Prostate gland (tissue), 2 donors: ENCODE data around the gene ITGA2B. TPM values are rescaled to one million over a fixed set of nuclear protein-coding genes. Genes with fewer than 3 reads are reported as not detected.
A peak's percentile ranks its signal among the peaks of the same experiment; 100 is the strongest.
"Not testable (repeated sequence)": the region's sequence is repeated elsewhere in the genome, so short reads cannot be mapped to it uniquely, and the experiment has no call there.

Experiments used
- DNase-seq: peaks from one replicate; pipeline ENCODE4 v3.0.0-alpha.2; 2019; ENCODE audit warnings: low spot score
- H3K27ac ChIP-seq, 2 donors: fragments of 200-600 bp; sonication (generic); 2 replicates each; pipeline ENCODE4 v1.5.1; 2017 to 2019
- H3K27me3 ChIP-seq: fragments of 200-600 bp; sonication (generic); replicated peaks from 2 replicates; pipeline ENCODE4 v1.5.1; 2019; ENCODE audit not compliant: insufficient read depth
- H3K36me3 ChIP-seq, 2 donors: fragments of 200-600 bp; sonication (generic); 1 replicate in 1 of 2; 2 replicates in 1 of 2; pipeline versions ENCODE4 v1.5.1 to v1.8.1; 2017 to 2019
- H3K4me1 ChIP-seq: fragments of 200-600 bp; sonication (generic); replicated peaks from 2 replicates; pipeline ENCODE4 v1.5.1; 2019
- H3K4me3 ChIP-seq, 2 donors: fragments of 200-600 bp; sonication (generic); 2 replicates each; pipeline ENCODE4 v1.5.1; 2017 to 2019
- H3K9me3 ChIP-seq: fragments of 200-600 bp; sonication (generic); 2 replicates; pipeline ENCODE4 v1.5.1; 2017
- POLR2A ChIP-seq: fragments of 450-650 bp; IDR thresholded peaks from one replicate; pipeline ENCODE4 v1.6.1; 2016; ENCODE audit warnings: antibody characterized with exemption, mild to moderate bottlenecking
- POLR2AphosphoS5 ChIP-seq: sonication (generic); formaldehyde crosslinking; IDR thresholded peaks from one replicate; pipeline ENCODE4 v1.6.1; 2017; ENCODE audit warnings: antibody characterized with exemption
- WGBS: methylation state at CpG from one replicate; pipeline ENCODE4 v1.1.5; 2018; 5-methylcytosine and 5-hydroxymethylcytosine counted together
- intact Hi-C: fragments of 100-400 bp; cut with DNase I; formaldehyde crosslinking; loops from one replicate; pipeline ENCODE4 v1.14.2; 2022
- total RNA-seq, 2 donors: library from RNA; depleted of rRNA; stranded (reverse); fragments of >200 nt; gene quantifications; one replicate each; pipeline ENCODE4 v1.1.0, GENCODE V29; 2016
- TF ChIP-seq, protein P1 (sequence below), 4 experiments: fragments of 200-600 bp in 2 of 4; fragments of 450-650 bp in 2 of 4; sonication (generic) in 2 of 4; IDR thresholded peaks; 1 replicate in 3 of 4; 2 replicates in 1 of 4; pipeline ENCODE4 v1.5.1; 2016 to 2019; ENCODE audit warnings: antibody characterized with exemption in 4 of 4, mild to moderate bottlenecking in 2 of 4, moderate library complexity in 2 of 4

ITGA2B gene
- total RNA-seq, 2 donors from 2014 or later, result 0.27 to 0.68 TPM

DNA sequence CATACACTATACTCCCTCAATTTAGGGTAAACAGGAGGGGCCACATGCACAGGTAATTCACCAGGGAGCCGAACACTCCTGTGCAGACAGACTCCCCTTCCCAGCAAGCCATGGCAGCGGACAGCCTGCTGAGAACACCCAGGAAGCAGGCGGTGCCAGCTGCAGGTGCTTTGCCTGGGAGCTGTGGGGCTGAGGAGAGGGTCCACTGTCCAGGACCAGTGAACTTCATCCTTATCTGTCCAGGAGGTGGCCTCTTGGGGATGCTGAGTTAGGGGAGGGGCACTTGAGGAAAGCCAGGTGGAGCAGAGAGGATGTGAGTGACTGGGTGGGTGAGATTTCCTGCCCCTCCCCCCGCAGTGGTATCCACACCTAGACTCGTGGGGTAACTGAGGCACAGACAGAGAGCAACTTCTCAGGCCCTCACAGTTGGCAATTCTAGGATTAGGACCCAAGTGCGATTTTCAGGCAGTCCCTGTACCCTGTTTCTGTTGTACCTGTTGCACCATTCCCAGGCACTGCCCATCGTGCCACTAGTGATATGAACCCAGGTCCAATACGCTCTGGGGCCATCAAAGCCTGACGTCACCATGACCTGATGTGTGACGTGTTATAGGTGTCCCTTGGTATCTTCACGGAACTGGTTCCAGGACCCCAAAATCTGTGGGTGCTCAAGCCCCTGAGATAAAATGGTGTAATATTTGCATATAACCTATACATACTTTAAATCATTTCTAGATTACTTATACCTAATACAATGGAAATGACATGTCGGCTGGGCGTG is 43.2 kb downstream of the ITGA2B start:
- intact Hi-C loops, result loop anchor here (5.0 kb wide), 1 partner anchor 134 kb away; no protein-coding TSS in a partner anchor
- peak overlapping the region; percentile 76 to 78 for H3K4me3 ChIP-seq

DNA sequence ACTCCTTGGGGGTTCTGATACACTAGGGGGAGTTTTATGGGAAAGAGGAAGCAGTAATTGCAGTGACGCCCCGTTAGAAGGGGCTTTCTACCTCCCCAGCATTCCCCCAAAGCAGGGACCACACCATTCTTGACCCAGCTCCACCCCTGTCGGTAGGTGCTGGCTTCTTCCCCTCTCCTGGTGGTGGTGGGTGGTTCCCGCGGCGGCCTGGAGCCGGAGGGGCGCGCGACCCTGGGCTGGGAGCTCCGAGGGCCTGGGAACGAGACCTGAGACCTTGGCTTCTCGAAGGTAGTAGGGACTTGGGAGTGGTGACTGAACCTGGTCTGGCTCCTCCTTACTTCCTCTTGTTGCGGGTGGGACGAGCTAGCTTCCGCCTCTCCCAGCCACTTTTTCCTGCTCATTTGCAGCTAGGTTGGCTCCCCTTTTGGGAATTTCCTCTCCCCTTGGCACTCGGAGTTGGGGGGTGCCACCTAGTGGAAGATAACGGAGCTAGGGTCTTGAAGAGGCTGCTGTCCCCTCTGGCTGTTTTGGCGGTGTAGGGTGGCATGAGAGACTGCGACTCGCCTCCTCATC is 43.9 kb downstream of the ITGA2B start:
- Histone ChIP-seq H3K27me3 (no peaks in the 10 kb centered on the region), H3K27ac (peak overlapping the region; percentile 79 to 84), H3K36me3 (peaks cover 0 to 4% of the 10 kb centered on the region in 2 donors), H3K4me1 (no peaks in the 10 kb centered on the region), H3K4me3 (peak overlapping the region; percentile 76 to 78), H3K9me3 (no peaks in the 10 kb centered on the region)
- intact Hi-C loops, result loop anchor here (2.0 to 5.0 kb wide), 2 partner anchors 21 to 133 kb away; partner anchors contain the start of gene SLC25A39
- TF ChIP-seq POLR2AphosphoS5, result no peak
- TF ChIP-seq, protein P1, sequence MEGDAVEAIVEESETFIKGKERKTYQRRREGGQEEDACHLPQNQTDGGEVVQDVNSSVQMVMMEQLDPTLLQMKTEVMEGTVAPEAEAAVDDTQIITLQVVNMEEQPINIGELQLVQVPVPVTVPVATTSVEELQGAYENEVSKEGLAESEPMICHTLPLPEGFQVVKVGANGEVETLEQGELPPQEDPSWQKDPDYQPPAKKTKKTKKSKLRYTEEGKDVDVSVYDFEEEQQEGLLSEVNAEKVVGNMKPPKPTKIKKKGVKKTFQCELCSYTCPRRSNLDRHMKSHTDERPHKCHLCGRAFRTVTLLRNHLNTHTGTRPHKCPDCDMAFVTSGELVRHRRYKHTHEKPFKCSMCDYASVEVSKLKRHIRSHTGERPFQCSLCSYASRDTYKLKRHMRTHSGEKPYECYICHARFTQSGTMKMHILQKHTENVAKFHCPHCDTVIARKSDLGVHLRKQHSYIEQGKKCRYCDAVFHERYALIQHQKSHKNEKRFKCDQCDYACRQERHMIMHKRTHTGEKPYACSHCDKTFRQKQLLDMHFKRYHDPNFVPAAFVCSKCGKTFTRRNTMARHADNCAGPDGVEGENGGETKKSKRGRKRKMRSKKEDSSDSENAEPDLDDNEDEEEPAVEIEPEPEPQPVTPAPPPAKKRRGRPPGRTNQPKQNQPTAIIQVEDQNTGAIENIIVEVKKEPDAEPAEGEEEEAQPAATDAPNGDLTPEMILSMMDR (IDR thresholded peaks at IDR 0.05), result peak in 3 of 4 experiments; percentile 28 to 42 (median 34)
- DNase-seq, result peak; percentile 51
- WGBS, result under 1% methylated on average over 21 of the region's 21 CpGs

More for the DNA sequence above, 43.2 kb downstream of the ITGA2B start:
- Histone ChIP-seq H3K9me3 (no peaks in the 10 kb centered on the region), H3K27me3 (no peaks in the 10 kb centered on the region), H3K4me1 (no peaks in the 10 kb centered on the region), H3K27ac (peak overlapping the region; percentile 79 to 84), H3K36me3 (peaks cover under 1 to 4% of the 10 kb centered on the region in 2 donors)
- TF ChIP-seq POLR2AphosphoS5 (no peak), POLR2A (no peak)
- TF ChIP-seq, protein P1 (IDR thresholded peaks at IDR 0.05), result no peak
- DNase-seq, result no peak
- WGBS, result 70% methylated on average over 13 of the region's 13 CpGs

DNA sequence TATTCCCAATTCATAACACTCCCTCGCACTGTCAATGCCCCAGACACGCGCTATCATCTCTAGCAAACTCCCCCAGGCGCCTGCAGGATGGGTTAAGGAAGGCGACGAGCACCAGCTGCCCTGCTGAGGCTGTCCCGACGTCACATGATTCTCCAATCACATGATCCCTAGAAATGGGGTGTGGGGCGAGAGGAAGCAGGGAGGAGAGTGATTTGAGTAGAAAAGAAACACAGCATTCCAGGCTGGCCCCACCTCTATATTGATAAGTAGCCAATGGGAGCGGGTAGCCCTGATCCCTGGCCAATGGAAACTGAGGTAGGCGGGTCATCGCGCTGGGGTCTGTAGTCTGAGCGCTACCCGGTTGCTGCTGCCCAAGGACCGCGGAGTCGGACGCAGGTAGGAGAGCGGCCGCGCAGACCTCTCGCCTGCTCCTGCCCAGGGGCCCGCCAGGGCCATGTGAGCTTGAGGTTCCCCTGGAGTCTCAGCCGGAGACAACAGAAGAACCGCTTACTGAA is 44.5 kb downstream of the ITGA2B start, which contains the start of gene GRN:
TSS of gene GRN (plus strand) at position 364 of the 515 bp plus-strand sequence. CDS start 3,863 bp downstream, outside the sequence.
- Histone ChIP-seq H3K9me3 (no peaks in the 10 kb centered on the region), H3K27me3 (no peaks in the 10 kb centered on the region), H3K27ac (peak within 1 kb of the TSS; percentile 79 to 84), H3K4me3 (peak within 1 kb of the TSS; percentile 76 to 78), H3K36me3 (peaks cover 0 to 4% of the 10 kb centered on the region in 2 donors), H3K4me1 (no peaks in the 10 kb centered on the region)
- 0% methylated on average over 26 of the region's 26 CpGs for WGBS
- DNase-seq, result peak; percentile 98
- intact Hi-C loops, result loop anchor here (2.0 to 5.0 kb wide), 2 partner anchors 20 to 133 kb away; partner anchors contain the start of gene SLC25A39
- TF ChIP-seq POLR2A (peak; percentile 85), POLR2AphosphoS5 (peak; percentile 99)
- TF ChIP-seq, protein P1 (IDR thresholded peaks at IDR 0.05), result peak in 1 of 4 experiments; percentile 2

DNA sequence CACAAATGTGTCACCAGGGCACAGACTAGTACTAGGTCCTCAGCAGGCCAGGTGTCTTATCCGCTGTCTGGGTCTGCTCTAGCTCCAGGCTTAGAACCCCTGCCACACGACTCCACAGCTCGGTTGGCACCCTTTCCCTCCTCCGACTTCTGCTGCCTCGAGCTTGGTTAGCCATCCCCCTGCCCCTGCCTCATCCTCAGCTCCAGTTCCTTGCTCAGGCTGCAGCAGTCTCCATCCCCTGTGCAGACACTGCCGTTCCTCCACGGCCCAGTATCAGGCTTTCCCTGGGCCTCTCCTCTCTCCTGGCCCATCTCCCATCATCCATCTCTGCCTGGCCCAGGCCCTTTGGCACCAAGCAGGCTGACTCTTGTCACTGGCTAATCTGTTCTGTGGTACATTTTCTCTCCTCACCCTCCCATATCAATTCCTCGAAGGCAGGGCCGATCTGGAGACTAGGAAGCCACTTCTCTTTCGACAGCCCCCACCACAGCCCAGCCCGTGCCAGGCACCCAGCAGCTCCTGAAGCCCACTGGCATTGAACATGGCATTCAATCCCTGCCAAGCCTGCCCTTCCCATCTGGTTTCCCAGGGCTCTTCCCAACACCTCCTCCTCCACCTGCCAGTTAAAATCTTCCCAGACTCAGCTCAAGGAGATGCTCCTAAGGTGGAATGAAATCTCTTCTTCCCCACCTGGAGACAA is 45.8 kb downstream of the ITGA2B start:
- Histone ChIP-seq H3K36me3 (no peaks in the 10 kb centered on the region), H3K4me1 (no peaks in the 10 kb centered on the region), H3K27me3 (no peaks in the 10 kb centered on the region), H3K9me3 (no peaks in the 10 kb centered on the region), H3K27ac (no peak overlapping the region), H3K4me3 (no peak overlapping the region)
- intact Hi-C loops, result loop anchor here (2.0 kb wide), 1 partner anchor 19 kb away; the partner anchor contains the start of gene SLC25A39
- no peak for TF ChIP-seq POLR2A
- TF ChIP-seq, protein P1 (IDR thresholded peaks at IDR 0.05), result no peak
- no peak for DNase-seq
- WGBS, result 68% methylated on average over 11 of the region's 11 CpGs

DNA sequence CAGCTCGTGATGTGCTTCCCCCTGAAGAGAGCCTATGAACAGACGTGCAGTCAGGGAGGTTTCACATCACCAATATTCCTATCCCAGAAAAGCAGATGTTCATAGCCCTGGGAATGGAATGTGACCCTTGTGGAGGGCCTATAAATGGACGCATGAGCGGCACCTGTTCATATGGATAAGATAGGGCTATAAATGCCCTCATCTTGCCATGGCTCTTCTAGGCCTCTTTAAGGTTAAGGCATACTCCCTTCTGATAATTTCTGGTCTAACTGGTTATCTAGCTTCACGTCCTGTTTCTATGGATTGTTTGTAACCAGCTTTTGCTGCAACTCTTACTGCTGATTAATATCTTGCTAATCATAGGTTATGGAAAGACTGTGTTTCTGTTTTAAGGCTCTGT is 48.9 kb downstream of the ITGA2B start:
- H3K4me1 ChIP-seq, H3K9me3 ChIP-seq, DNase-seq, H3K27ac ChIP-seq, intact Hi-C loops, H3K4me3 ChIP-seq, H3K27me3 ChIP-seq, H3K36me3 ChIP-seq: not testable (repeated sequence)
- WGBS, result 67% methylated on average over 5 of the region's 5 CpGs
